Ovary (tissue), 9 donors: ENCODE measurements around the gene MRPL10. TPM values are rescaled to one million over a fixed set of nuclear protein-coding genes. Genes with fewer than 3 reads are reported as not detected.

Experiments used
- DNase-seq, 5 donors: peaks; one replicate each; pipeline ENCODE4 v3.0.0-alpha.2; 2019 to 2020
- H3K27ac ChIP-seq, 2 donors: fragments of 200-600 bp; one replicate each; pipeline versions ENCODE4 v1.5.1 to v1.8.0; 2019 to 2022
- H3K27me3 ChIP-seq: fragments of 200-600 bp; one replicate; pipeline ENCODE4 v1.8.0; 2022
- H3K36me3 ChIP-seq: fragments of 200-600 bp; sonication (generic); one replicate; pipeline ENCODE4 v1.5.1; 2019
- H3K4me1 ChIP-seq: one replicate; pipeline ENCODE4 v1.8.1; 2013; ENCODE audit warnings: mild to moderate bottlenecking, moderate library complexity; ENCODE audit not compliant: insufficient read depth
- H3K4me3 ChIP-seq: fragments of 200-600 bp; sonication (generic); one replicate; pipeline ENCODE4 v1.5.1; 2017
- H3K9me3 ChIP-seq, 2 donors: fragments of 200-600 bp in 1 of 2; sonication (generic) in 1 of 2; one replicate each; pipeline versions ENCODE4 v1.5.1 to v1.8.1; 2013 to 2019; ENCODE audit warnings: mild to moderate bottlenecking in 1 of 2, moderate library complexity in 1 of 2
- EP300 ChIP-seq: sonication (generic); formaldehyde crosslinking; IDR thresholded peaks from one replicate; pipeline ENCODE4 v1.6.1; 2017; ENCODE audit warnings: antibody characterized with exemption
- POLR2A ChIP-seq: fragments of 450-650 bp; IDR thresholded peaks from one replicate; pipeline ENCODE4 v1.6.1; 2017; ENCODE audit warnings: antibody characterized with exemption, mild to moderate bottlenecking, moderate library complexity
- WGBS, 3 donors: extraction: QIAGEN DNeasy Blood & Tissue Kit in 1 of 3; methylation state at CpG; one replicate each; pipeline versions ENCODE4 v1.1.5 to v1.1.7; 2013 to 2017; 5-methylcytosine and 5-hydroxymethylcytosine counted together
- intact Hi-C, 4 donors: fragments of 100-400 bp; cut with DNase I; formaldehyde crosslinking; loops; one replicate each; pipeline versions ENCODE4 v1.11.0 to v1.15.1; 2022 to 2023
- polyA plus RNA-seq, 2 donors: library from polyadenylated mRNA; stranded (reverse); fragments of 200-250 nt in 1 of 2; fragments of 350-450 nt in 1 of 2; fragmentation: Illumina TruSeq in 1 of 2; extraction: RNeasy Lipid Tissue Mini Kit (QIAGEN cat#74804) in 1 of 2; gene quantifications; one replicate each; pipeline ENCODE4 v1.2.3, GENCODE V29; 2013 to 2014
- total RNA-seq, 7 donors: library from RNA; depleted of rRNA in 2 of 7; stranded (reverse); fragments of >200 nt in 2 of 7; fragmentation: NEBNext Ultra II Directional in 3 of 7; extraction: Animal tissue kit (Norgen Biotek cat#: 25700) in 3 of 7; gene quantifications; one replicate each; pipeline versions ENCODE4 v1.1.0 to v1.2.4, GENCODE V29; 2016 to 2023
- TF ChIP-seq, protein P1 (sequence below), 3 donors: fragments of 450-650 bp in 2 of 3; fragments of 200-600 bp in 1 of 3; IDR thresholded peaks; one replicate each; pipeline versions ENCODE4 v1.5.1 to v1.8.0; 2016 to 2022; ENCODE audit warnings: antibody characterized with exemption in 3 of 3, mild to moderate bottlenecking in 1 of 3
- donor health status: DM: no; HTN: no; CAD: no; lungs with moderate emphysema.
- donor health status: DM: no; HTN: no; CAD: no.
- donor health status: Bipolar disorder and iron deficiency.
- donor health status: DM: yes; HTN: yes; CAD: no.
- donor health status: DM: no; HTN: no; CAD: no.
- donor health status: DM: yes; HTN: yes; CAD: no.

Gene MRPL10
- total and polyA plus RNA-seq, 9 donors: 30.4 to 64.4 (median 48.8) TPM

DNA sequence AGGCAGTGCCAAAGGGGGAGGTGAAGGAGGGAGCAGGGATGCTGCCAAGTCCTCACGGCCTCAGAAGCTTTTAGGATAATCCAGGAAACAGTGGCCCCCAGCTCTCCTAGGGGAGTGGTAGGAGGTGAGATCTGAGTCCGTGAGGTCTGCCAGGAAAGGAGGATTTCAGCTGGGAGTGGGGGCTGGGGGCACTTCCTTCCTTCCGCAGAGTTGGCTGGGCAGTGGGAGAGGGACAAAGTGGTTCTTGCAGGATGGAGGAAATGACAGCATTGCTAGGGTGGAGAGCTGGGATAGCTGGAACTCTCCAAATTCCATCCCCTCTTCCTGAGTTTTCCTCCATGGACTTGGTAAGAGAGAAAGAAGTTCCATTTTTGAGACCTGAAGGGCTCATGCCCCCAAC is 24.4 kb upstream of the MRPL10 start:
- Histone ChIP-seq H3K27ac (no peak overlapping the region), H3K27me3 (no peaks in the 10 kb centered on the region), H3K4me3 (no peak overlapping the region), H3K4me1 (peaks cover 2% of the 10 kb centered on the region), H3K9me3 (no peaks in the 10 kb centered on the region), H3K36me3 (no peaks in the 10 kb centered on the region)
- TF ChIP-seq POLR2A (no peak), EP300 (no peak)
- TF ChIP-seq, protein P1, sequence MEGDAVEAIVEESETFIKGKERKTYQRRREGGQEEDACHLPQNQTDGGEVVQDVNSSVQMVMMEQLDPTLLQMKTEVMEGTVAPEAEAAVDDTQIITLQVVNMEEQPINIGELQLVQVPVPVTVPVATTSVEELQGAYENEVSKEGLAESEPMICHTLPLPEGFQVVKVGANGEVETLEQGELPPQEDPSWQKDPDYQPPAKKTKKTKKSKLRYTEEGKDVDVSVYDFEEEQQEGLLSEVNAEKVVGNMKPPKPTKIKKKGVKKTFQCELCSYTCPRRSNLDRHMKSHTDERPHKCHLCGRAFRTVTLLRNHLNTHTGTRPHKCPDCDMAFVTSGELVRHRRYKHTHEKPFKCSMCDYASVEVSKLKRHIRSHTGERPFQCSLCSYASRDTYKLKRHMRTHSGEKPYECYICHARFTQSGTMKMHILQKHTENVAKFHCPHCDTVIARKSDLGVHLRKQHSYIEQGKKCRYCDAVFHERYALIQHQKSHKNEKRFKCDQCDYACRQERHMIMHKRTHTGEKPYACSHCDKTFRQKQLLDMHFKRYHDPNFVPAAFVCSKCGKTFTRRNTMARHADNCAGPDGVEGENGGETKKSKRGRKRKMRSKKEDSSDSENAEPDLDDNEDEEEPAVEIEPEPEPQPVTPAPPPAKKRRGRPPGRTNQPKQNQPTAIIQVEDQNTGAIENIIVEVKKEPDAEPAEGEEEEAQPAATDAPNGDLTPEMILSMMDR (IDR thresholded peaks at IDR 0.05): no peak
- intact Hi-C loops: no loop called here
- DNase-seq: no peak
- 23 to 36% (median 32%) methylated on average over 3 of the region's 3 CpGs for WGBS, 3 donors

DNA sequence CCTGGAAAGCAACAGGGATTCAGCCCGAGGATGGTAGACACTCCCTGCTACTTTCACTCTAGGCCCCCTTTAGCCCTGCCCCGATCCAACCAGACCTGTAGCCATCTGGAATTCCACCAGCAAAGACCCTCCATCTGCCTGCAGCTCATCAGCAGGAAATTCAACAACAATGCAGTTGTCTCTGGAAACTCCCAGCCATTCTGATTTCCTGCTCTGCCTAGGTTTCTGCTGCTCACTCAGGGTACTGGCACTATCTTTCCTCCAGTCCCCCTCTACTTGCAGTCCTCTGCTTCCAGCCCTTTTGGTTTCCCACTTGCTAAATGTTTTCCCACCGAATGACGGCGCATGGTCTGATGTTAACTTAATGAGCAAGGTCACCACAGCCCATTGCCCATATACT is 22.3 kb upstream of the MRPL10 start:
- no peak for TF ChIP-seq EP300
- no peak for TF ChIP-seq POLR2A
- TF ChIP-seq, protein P1 (IDR thresholded peaks at IDR 0.05): no peak
- DNase-seq: no peak
- Histone ChIP-seq H3K36me3 (no peaks in the 10 kb centered on the region), H3K27ac (no peak overlapping the region), H3K4me1 (peaks cover 2% of the 10 kb centered on the region), H3K9me3 (no peaks in the 10 kb centered on the region), H3K27me3 (no peaks in the 10 kb centered on the region), H3K4me3 (no peak overlapping the region)
- intact Hi-C loops: no loop called here
- 32 to 62% (median 53%) methylated on average over 5 of the region's 5 CpGs for WGBS, 3 donors

DNA sequence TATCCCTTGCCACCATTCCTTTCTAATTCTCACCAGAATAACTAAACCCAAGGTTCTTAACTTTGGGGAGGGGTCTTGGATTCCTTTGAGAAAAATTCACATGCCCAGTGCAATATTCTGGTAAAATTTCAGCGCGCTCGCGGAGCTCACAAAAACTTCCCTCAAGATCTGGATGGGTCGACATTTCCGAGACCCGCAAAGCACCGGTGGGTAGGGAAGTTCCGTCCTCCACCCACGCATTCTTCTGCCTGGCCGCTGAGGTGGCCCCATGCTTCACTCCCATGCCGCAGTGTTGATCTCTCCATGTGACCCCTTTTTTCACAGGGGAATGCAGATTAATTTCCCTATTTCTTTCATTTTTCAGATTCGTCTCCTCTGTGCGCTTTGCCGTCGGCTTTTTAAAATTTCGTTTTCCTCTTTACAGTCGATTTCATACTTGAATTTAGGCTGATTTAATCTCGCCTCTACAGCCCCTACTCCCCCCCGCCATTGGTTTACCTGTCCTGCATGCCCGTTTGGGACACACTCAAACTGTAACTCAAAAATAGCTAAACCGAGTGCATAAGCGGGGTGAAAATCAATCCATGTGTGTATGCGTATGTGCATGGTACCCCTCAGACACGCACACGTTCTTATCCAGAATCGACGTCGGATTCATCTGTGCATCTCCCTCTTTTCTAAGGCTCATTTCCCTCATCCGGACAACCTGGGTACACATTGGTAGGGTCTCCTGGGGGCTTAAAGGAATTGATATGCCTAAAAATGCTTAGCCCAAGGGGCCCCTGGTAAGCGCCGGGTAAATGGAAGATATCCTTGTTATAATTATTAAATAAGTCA is 21.0 kb upstream of the MRPL10 start:
- intact Hi-C loops: no loop called here
- H3K27me3 ChIP-seq: no peaks in the 10 kb centered on the region
- no peaks in the 10 kb centered on the region for H3K9me3 ChIP-seq
- no peak overlapping the region for H3K4me3 ChIP-seq
- H3K36me3 ChIP-seq: no peaks in the 10 kb centered on the region
- no peak overlapping the region for H3K27ac ChIP-seq
- H3K4me1 ChIP-seq: peaks cover 2% of the 10 kb centered on the region
- 52 to 65% (median 54%) methylated on average over 32 of the region's 32 CpGs for WGBS, 3 donors
- TF ChIP-seq POLR2A (no peak), EP300 (no peak)
- TF ChIP-seq, protein P1 (IDR thresholded peaks at IDR 0.05): no peak
- DNase-seq: no peak

DNA sequence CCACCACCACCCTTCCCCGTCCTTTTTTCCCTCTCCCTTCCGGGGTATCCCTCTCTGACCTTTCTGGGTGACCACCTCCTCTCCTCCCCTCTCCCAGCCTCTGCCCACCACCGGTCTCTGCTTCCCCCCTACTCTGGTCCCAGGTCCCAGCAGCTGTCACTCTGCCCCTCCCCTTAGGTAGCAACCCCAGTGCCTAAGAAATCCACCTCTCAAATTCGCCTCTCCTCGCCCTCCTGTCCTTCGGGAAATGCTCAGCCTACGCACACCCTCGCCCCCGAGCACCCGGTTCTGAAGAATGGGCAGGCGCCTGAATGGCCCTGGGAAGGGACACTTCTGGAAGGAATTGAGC is 20.4 kb upstream of the MRPL10 start:
- H3K4me3 ChIP-seq: no peak overlapping the region
- 48 to 54% (median 54%) methylated on average over 11 of the region's 11 CpGs for WGBS, 3 donors
- intact Hi-C loops: no loop called here
- H3K4me1 ChIP-seq: peaks cover 2% of the 10 kb centered on the region
- DNase-seq: no peak
- H3K27ac ChIP-seq: no peak overlapping the region
- H3K36me3 ChIP-seq: no peaks in the 10 kb centered on the region
- no peaks in the 10 kb centered on the region for H3K9me3 ChIP-seq
- TF ChIP-seq POLR2A (no peak), EP300 (no peak)
- TF ChIP-seq, protein P1 (IDR thresholded peaks at IDR 0.05): no peak
- no peaks in the 10 kb centered on the region for H3K27me3 ChIP-seq
